ENCODE data around the gene SMURF1.

- TF ChIP-seq CTCF (IDR thresholded peaks at IDR 0.05), result no peak
- no peak for TF ChIP-seq EP300 (IDR thresholded peaks at IDR 0.05)
- no peak for TF ChIP-seq POLR2A (IDR thresholded peaks at IDR 0.05)
- no peak for TF ChIP-seq POLR2AphosphoS5 (IDR thresholded peaks at IDR 0.05)
Measured at GRCh38 chr7:99021941-99022560, 121.9 kb downstream of the SMURF1 start.

Data from suprapubic skin (tissue), 4 donors.